Measurements from ENCODE around the gene NANOS2.

DNA sequence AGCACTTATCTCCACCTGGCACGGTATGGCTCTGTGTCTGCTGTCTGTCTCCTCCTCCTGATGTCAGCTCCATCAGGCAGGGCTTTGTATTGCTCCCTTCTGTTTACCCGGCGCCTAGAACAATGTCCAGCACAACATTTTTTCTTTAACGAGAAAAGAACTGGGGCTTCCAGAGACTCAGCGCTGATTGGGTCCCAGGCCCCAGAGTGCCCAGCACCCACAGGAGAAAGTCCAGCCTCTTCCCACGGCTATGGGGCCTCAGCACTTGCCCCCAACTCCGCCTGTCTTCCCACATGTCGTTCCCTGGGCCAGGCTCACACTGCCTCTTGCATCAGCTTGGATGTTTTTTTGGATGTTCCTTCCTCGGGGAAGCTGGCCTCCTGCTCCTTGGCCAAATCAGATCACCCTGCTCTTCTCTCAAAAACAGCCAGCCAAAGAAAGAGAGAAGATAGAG lies 19.0 kb downstream of the NANOS2 start:
- TF ChIP-seq, protein P1, sequence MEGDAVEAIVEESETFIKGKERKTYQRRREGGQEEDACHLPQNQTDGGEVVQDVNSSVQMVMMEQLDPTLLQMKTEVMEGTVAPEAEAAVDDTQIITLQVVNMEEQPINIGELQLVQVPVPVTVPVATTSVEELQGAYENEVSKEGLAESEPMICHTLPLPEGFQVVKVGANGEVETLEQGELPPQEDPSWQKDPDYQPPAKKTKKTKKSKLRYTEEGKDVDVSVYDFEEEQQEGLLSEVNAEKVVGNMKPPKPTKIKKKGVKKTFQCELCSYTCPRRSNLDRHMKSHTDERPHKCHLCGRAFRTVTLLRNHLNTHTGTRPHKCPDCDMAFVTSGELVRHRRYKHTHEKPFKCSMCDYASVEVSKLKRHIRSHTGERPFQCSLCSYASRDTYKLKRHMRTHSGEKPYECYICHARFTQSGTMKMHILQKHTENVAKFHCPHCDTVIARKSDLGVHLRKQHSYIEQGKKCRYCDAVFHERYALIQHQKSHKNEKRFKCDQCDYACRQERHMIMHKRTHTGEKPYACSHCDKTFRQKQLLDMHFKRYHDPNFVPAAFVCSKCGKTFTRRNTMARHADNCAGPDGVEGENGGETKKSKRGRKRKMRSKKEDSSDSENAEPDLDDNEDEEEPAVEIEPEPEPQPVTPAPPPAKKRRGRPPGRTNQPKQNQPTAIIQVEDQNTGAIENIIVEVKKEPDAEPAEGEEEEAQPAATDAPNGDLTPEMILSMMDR (IDR thresholded peaks at IDR 0.05; ENCODE audit: low read length): no peak
- TF ChIP-seq EZH2 (optimal IDR thresholded peaks at IDR 0.05; ENCODE audit: low read depth, low read length) (no peak), EZH2phosphoT487 (IDR thresholded peaks at IDR 0.05; ENCODE audit: low read length) (no peak)
